ENCODE data around the gene HDGFL3.

DNA sequence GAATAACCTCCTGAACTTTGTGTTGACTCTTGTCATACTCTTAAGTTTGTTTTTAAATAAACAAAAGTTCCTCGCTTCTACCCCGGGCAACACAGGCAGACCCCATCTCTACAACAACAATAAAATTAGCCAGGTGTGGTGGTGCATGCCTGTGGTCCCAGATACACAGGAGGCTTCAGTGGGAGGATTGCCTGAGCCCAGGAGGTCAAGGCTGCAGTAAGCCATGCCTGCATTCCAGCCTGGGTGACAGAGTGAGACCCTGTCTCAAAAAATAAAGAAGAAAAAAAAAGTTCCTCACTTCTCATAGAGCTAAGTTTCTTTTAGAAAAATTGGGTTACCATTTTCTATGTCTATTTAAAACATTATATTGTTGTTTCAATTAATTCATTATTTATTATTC, 29.2 kb downstream of the HDGFL3 start:
- TF ChIP-seq CTCF (IDR thresholded peaks at IDR 0.05), result no peak
- TF ChIP-seq POLR2A (IDR thresholded peaks at IDR 0.05), result no peak
